GM19193 (cell line): ENCODE measurements around the gene PLK2.

Experiments
- POLR2A ChIP-seq: IDR thresholded peaks from 4 replicates; pipeline ENCODE4 v1.6.1; 2011; ENCODE audit not compliant: insufficient read depth, insufficient read length; ENCODE audit errors: extremely low read depth

Gene PLK2

GRCh38 chr5:58460002-58460731 lies at the start of gene PLK2:
TSS of gene PLK2 (minus strand) at chr5:58460086. CDS start at chr5:58459959, 127 bp downstream.
- TF ChIP-seq POLR2A = peak; percentile 89

GRCh38 chr5:58507715-58508114 lies 47.8 kb upstream of the PLK2 start:
- no peak for TF ChIP-seq POLR2A

- no peak for TF ChIP-seq POLR2A
These were observed 46.2 kb upstream of the PLK2 start for GRCh38 chr5:58505971-58506640.

DNA sequence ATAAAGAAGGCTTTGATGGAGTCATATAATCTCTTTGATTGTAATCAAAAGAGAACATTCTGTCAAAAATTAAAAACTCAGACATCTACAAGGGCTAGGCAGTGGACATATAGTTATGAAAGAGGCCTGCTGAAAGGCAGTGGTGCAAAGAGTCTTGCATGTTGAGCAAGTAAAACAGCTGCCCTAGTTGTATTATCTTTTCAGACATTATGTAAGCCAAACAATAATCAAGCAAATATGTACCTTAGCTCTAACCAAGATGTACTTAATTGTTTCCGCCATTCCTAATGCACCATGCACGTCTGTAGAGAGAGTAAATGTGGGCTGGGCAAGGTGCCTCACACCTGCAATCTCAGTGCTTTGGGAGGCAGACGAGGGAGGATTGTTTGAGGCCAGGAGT lies 45.6 kb upstream of the PLK2 start:
- no peak for TF ChIP-seq POLR2A

DNA sequence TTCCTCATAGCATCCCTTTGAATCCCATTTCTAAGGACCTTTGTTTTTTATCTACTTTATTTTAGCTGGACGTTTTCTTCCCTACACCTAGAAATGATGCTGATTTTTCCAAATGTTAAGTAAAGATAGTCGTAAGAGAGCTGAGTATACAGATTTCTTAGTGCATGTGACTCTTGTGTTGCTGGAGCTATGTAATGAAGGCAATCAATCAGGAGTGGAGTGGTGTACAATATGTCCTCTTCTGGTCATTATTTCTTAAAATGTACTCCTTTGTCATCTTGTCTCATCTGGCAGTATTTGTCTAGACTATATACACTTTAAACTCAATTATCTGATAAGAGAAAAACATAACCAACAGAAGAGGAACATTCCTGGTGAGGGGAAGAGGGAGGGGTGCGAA lies 44.9 kb upstream of the PLK2 start:
- TF ChIP-seq POLR2A = no peak

GRCh38 chr5:58503390-58504046 lies 43.6 kb upstream of the PLK2 start:
- no peak for TF ChIP-seq POLR2A

- TF ChIP-seq POLR2A = no peak
These were observed 42.0 kb upstream of the PLK2 start for GRCh38 chr5:58501778-58502417.

- TF ChIP-seq POLR2A = no peak
These were observed 40.1 kb upstream of the PLK2 start for GRCh38 chr5:58499941-58500340.

DNA sequence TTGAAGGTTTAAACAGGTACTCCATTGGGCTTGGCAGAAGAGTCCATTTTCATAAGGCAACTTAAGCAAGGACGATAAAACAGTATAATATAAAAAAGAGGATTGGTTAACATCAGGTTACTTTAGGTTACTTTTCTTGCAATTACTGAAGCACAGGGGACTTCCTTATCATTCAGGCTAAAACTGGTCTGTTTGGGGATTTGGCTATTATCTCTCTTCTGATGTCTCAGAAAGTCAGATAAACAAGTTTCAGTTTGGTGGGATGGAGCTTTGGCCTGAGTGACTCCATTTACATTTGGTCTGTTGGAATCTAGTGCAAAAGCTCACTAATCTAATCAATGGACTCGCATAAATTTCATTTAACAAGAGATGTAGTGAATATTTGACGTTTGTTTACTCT lies 39.3 kb upstream of the PLK2 start:
- TF ChIP-seq POLR2A = no peak

GRCh38 chr5:58498340-58498942 lies 38.6 kb upstream of the PLK2 start:
- no peak for TF ChIP-seq POLR2A

- TF ChIP-seq POLR2A = no peak
These were observed 38.0 kb upstream of the PLK2 start for GRCh38 chr5:58497921-58498320.

GRCh38 chr5:58497386-58497785 lies 37.5 kb upstream of the PLK2 start:
- no peak for TF ChIP-seq POLR2A

DNA sequence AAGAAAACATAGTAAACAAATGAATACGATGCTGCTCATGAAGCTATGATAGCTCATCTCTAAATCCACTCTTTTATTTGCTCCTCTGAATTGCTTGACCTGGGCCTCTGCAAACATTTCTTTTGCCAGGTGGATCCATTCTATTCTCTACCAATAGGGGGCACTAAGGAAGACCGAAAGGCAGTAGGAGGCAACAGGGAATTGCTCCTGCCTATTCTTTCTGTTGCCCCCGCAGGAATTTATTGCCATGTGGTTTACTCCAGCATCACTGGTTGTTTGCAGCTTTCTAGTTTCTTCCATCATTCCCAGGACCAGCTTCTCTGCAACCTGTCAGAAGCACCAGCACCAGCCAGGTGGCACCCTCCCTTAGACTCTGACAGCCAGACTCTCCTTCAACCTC lies 36.6 kb upstream of the PLK2 start:
- TF ChIP-seq POLR2A = no peak

DNA sequence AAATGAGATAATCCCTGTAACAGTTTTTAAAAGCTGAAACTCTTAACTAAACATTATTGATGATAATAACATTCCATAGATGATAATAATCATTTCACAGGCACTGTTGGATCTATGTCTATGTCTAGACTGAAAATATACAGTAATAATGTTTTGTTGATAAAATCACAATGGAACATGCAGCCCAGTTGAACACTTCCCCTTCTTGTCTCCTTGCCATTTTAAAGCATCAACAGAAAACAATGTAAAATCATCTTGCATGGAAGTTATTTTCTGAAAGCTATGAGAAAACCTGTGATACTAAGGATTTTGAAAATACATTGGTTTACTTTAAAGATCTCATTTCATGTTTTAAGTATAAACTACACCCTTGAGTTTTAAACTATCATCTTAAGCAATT lies 33.3 kb upstream of the PLK2 start:
- TF ChIP-seq POLR2A = no peak

DNA sequence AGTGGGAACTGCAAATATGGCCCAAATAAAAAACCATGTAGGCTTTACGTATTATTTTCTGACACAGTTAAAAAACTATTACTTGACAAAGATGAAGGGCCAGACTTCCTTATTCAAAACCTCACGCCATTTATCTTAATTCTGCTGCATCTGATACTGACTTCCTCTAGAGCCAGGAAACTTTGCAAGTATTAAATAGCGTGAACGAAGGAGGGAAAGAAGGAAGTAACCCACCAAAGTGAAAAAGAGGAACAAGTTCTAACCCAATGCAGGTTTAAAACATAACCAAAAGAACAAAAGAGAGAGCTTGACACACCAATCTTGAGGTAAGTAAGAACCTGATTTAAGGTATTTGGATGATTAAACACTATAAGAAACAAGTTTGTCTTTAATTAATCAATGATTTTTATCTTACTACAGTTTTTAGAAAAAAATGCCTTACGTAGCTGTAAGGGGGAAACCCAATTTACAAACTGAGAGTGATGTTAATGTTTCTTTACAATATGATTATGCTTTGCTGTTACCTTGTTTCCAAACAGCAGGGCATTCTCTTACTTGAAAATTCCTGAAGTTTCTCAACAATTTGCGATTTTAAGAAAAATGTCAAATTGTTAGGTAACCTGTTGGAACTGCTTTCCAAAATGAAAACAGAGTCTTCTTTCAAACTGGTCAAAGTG lies 31.5 kb upstream of the PLK2 start, which contains the start of gene GAPT:
Gene GAPT, plus strand, starts transcription at position 220 of the 677 bp plus-strand sequence. CDS start 3,102 bp downstream, outside the sequence.
- TF ChIP-seq POLR2A = no peak

- TF ChIP-seq POLR2A = no peak
These were observed 30.6 kb upstream of the PLK2 start for GRCh38 chr5:58490402-58491050.
